GM18951 (cell line): ENCODE results near the gene CTXN1.
"Not testable (repeated sequence)": the region's sequence is repeated elsewhere in the genome, so short reads cannot be mapped to it uniquely, and the experiment has no call there.

Experiments used
- POLR2A ChIP-seq: IDR thresholded peaks from 4 replicates; pipeline ENCODE4 v1.6.1; 2011; ENCODE audit warnings: mild to moderate bottlenecking; ENCODE audit not compliant: insufficient read length, insufficient read depth; ENCODE audit errors: extremely low read depth
- in situ Hi-C: fragments of 300-500 bp; cut with MboI; formaldehyde crosslinking; loops from one replicate; pipeline ENCODE4 v1.12.0; 2022; ENCODE audit warnings: low sequenced_read_pairs, mixed read lengths, inconsistent platforms; ENCODE audit not compliant: unreplicated experiment

Gene CTXN1

DNA sequence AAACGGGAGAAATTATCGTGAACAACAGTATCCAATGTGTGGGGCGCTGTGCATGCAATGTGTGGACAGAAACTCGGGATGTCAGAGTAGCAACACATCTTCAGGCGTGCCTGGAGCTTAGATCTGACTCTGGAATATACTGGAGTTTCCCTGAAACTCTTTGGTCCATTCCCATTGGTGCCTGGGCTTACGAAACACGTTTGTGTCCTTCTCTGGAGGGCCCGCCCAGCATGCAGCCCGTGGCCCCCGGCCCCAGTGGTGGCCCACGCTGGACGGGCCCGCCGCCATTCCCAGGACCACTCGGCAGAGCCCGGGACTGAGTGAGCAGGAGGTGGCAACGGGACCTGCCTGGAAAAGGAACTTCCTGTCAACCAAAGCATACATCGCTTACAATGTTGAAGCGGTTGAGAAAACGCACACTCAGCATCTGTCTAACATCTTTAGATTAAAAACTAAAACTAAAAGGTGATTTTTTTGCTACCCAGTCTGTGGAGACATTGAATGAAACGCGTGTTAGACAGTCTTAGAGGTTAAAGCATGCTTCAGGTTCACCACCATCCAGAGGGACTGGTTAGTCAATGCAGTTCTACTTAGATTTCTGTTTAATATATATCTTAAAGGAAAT lies 36.8 kb upstream of the CTXN1 start:
- in situ Hi-C loops = no loop called here
- TF ChIP-seq POLR2A = no peak

DNA sequence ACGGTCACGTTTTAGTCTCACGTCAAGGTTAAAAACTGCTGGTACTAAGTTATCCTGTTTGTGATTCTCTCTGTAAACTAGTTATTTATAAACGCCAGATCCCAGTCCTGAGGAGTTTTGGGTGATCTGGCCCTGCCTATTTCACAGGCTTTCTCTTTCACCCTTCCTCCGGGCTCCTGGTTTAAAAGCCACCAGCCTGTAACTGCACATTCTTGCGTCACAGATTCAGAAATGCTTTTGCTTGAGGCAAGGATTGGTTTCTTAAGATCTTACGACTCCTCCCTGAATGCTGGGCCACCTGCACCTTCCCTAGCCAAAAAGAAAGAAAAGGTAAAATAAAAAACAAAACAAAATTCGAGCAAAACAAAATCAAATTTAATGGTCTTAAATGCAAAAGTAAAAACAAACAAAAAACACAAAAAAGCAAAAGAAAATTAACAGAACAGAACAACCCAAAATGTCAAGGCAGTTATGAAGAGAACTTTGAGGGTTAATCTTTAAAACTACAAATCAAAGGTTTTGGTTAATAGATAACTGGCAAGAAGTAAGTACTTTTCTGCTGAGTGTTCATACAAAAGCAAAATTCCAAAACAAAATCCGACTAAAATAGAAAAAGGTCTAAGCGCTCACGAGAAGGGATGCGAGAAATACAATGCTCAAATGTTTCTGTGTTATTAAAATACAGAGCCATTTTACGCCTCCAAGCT lies 36.1 kb upstream of the CTXN1 start:
- no peak for TF ChIP-seq POLR2A
- in situ Hi-C loops = no loop called here

DNA sequence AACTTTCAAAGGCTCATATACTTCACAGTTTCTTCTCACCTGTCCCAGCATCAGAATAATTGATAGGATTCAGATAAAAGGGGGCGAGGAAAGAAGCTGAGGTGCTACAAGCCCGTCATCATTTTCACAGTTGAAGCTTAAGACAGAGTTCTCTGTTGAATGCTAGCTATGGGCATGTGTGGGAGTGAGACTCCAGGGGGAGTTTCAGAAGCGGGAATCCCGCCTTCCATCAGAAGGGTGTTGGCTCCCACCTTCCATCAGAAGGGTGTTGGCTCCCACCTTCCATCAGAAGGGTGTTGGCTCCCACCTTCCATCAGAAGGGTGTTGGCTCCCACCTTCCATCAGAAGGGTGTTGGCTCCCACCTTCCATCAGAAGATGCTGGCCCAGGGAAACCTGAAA lies 35.1 kb upstream of the CTXN1 start:
- in situ Hi-C loops = not testable (repeated sequence)

DNA sequence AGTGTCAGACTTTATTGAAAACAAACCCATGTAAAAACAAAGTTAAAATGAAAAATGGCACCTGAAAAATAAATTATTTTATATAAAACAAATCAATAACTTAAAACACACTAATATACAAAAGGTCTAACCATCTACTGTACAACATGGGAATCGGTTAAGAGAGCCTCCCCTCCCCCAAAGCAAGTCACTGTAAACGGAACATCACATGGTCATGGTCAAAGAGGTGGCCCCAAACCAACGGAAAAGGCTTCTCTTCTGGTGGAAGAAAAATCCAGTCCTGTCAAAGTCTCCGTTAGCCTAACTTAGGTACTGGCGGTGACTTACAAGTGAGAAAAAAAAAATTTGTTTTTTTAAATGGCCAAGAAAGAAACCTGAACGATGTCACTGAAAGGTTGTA lies 33.3 kb upstream of the CTXN1 start:
- in situ Hi-C loops = no loop called here
- no peak for TF ChIP-seq POLR2A

DNA sequence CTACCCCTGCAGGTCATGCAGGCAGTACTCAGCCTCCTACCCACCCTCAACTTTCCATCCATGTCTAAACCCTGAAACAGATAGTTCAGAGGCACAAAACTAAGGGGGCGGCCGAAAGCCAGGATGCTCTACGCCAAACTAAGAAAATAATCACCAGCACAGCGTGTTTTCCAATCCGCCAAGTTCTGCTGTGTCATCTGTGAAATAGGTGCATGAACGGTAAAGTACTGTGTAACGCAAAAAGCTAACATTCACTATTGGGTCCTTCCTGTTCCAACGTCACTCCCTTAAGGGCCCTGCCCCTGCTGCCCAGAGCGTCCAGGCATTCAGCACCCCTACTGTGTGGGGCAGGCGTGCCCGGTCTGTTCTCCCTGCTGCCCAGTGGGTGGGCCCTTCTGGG lies 29.8 kb upstream of the CTXN1 start:
- in situ Hi-C loops = no loop called here
- no peak for TF ChIP-seq POLR2A

DNA sequence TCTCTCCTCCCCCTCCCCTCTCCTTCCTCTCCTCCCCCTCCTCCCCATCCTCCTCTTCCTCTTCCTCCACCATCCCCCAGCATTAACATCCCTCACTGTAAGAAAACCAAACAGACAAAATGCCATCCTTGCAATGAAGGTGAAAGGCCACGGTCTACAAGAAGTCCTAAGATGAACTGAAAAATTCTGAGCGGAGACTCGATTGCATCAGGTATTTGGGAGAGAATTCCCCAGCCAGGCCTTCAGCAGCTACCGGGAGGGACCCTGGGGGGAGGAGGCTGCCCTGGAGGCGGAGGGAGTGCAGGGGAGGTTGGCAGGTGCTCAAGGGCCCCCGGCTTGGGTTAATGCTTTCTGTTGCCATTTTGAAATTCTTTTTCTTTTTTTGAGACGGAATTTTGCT lies 27.6 kb upstream of the CTXN1 start:
- no peak for TF ChIP-seq POLR2A
- in situ Hi-C loops = no loop called here

DNA sequence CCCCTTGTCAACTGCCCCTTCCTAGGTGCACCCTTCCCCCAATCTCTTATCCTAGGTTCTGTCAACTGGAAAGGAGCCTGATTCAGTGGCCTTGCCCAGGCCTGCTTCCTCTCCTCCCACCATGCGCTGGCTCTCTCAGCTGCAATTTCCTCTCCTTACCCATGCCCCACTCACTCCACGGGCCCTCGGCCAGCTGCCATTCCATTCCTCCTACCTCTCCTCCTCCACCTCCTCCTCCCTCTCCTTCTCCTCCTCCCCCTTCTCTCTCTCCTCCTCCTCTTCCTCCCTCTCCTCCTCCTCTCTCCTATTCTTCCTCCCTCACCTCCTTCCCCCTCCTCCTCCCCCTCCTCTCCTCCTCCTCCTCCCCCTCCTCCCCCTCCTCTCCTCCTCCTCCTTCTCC lies 27.1 kb upstream of the CTXN1 start:
- TF ChIP-seq POLR2A = no peak
- in situ Hi-C loops = no loop called here

DNA sequence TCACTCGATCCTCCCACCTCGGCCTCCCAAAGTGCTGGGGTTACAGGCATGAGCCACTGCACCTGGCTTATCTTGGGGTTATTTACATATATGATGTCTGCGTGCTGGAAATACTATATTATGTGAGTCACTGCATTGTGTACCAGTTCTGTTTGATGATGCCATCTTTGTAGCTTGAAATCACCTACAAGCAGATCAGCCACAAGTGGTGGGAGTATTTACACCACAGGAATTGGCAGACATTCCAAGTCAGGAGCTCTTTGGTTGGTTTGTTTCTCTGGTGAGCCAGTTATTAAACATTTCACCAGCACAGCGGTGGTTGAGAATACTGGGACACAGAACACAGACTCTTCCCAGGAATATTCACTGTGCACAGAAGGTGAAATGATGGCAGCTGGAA lies 22.0 kb upstream of the CTXN1 start:
- in situ Hi-C loops = no loop called here

DNA sequence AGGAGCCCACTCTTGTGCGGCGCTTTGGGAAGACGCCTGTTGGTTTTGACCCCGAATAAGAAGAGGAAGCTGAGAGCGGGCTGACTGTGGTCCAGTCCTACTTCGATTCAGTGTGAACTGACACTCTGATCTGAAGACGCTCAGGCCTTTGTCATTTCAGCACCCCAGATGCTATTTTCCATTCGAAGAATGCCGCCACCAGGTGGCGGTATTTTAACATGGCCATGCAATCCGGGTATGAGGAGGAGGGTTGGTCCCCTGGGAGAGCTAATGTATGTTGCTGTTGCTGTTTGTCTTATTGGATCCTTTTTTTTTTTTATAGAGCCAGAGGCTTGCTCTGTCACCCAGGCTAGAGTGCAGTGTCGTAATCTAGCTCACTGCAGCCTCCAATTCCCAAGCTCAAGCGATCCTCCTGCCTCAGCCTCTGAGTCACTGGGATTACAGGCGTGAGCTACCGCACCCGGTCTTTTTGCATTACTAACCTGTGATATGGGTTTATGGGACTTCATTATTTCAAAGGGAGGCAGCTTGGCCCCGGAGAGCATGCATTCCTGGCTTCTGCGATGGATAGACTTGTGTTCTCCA lies 18.3 kb upstream of the CTXN1 start:
- no peak for TF ChIP-seq POLR2A
- in situ Hi-C loops = no loop called here

More for the DNA sequence above, 22.0 kb upstream of the CTXN1 start:
- no peak for TF ChIP-seq POLR2A

DNA sequence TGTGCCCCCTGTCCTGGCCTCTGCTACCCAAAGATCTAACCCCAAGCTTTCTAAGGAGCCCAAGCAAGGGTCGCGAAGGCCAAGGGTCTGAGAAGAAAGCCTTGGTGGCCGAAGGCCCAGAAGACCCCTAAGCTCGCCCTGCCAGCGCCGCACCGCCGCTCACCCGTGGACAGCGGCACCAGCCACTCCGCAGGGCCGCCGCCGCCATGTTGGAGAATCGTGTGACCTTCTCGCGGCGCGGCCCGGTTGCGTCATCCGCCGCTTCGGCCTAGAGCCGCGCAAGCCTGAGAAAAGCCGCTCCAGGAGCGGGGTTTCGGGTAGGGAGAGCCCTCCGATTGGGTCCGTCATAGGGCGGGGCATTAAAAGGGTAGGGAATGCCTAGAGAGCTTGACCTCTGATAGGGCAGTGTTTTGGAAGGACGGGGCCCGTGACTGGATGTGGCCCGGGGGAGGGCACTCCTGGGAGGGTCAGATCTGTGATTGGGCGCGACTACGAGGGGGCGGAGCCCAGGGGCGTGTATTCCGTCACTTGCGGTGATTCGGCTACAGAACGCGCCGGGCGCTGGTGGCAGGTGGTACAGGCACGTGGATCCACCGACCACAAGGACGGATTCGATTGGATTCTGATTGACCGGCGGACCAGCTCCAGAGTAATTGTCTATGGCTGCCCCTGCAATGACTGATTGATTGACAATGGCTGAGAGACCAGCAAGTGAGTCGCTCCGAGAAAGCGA lies 17.7 kb upstream of the CTXN1 start, which contains the start of gene TIMM44:
TIMM44 (minus strand) TSS at position 223 of the 733 bp plus-strand sequence; CDS start at position 208, 15 bp downstream.
- TF ChIP-seq POLR2A = peak; percentile 91
- in situ Hi-C loops = no loop called here

DNA sequence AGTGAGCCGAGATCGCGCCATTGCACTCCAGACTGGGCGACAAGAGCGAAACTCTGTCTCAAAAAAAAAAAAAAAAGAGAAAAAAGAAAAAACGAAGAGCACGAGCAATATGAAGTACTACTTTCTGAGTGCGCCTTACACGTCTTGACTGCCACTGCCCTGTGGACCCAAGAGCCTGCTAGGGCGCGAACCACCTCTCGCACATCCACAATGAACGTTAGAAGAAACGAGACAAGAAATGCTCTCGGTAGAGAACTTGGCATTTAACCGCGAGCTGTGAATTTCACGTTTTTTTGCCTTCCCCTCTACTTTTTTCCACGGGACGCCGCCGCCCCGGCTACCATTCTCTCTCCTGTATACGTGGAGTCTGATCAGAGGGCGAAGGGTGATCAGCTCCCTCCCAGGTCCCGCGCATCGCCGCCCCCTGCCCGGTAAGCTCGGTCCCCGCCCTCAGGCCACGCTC lies 17.1 kb upstream of the CTXN1 start:
- TF ChIP-seq POLR2A = no peak
- in situ Hi-C loops = no loop called here

DNA sequence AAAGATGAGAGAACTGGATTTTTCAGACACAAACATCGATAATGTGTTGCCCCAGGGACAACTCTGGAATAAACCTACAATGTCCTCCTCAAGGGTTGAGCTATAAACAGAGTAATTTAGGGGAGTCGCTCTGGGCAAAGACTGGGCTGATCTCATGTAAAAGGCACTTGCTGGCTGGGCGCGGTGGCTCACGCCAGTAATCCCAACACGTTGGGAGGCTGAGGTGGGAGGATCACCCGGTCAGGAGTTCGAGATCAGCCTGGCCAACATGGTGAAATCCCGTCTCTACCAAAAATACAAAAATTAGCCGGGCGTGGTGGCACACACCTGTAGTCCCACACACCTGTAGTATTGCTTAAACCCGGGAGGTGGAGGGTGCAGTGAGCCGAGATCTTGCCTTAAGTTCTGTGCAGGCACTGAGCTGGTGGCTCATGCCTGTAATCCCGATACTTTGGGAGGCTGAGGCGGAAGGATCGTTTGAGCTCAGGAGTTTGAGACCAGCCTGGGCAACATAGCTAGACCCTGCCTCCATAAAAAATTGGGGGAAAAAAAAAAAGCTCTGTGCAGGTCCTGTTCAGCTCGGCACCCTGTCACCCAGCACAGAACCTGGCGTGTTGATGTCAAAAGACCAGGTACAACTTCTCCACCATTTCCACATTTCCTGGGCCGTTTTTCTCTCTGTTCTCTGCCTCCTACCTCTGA lies 16.1 kb upstream of the CTXN1 start:
- in situ Hi-C loops = no loop called here

DNA sequence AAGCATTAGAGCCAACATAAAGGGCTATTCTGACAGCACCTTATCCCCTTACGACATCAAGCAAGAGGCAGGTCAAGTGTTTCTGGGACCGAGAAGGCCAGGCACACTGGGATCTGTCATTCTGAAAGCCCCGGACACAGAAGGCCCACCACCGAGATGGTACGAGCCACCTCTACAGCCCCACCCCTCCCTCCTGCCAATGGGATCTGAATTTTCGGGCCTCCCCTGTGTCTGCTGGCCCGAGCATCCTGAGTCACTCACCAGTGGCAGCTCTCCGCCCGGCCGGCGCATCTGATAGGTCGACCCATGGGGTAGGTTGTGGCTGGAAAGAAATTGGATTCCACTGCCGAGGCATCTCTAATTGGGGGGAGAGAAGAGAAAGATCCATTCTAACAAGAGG lies 14.9 kb upstream of the CTXN1 start:
- in situ Hi-C loops = no loop called here
- TF ChIP-seq POLR2A = no peak

More for the DNA sequence above, 16.1 kb upstream of the CTXN1 start:
- no peak for TF ChIP-seq POLR2A
